HUES64 (cell line): ENCODE measurements around the gene OPTC.

Experiments used
- H3K27ac ChIP-seq: 2 replicates; pipeline ENCODE4 v1.7.0; 2013; ENCODE audit warnings: low read depth, low read length, inconsistent platforms
- H3K27me3 ChIP-seq: 2 replicates; pipeline ENCODE4 v1.6.1; 2013; ENCODE audit warnings: mild to moderate bottlenecking, low read length; ENCODE audit not compliant: insufficient read depth
- H3K36me3 ChIP-seq: 2 replicates; pipeline ENCODE4 v1.6.1; 2013; ENCODE audit warnings: mild to moderate bottlenecking, low read length; ENCODE audit not compliant: insufficient read depth
- H3K4me1 ChIP-seq: 2 replicates; pipeline ENCODE4 v1.6.1; 2013; ENCODE audit warnings: mild to moderate bottlenecking, low read length, moderate library complexity; ENCODE audit not compliant: insufficient read depth
- H3K4me3 ChIP-seq: 2 replicates; pipeline ENCODE4 v1.5.1; 2013; ENCODE audit warnings: mild to moderate bottlenecking, low read length, moderate library complexity
- H3K9ac ChIP-seq: 2 replicates; pipeline ENCODE4 v1.6.1; 2013; ENCODE audit warnings: mild to moderate bottlenecking, low read depth, low read length
- H3K9me3 ChIP-seq: 2 replicates; pipeline ENCODE4 v1.6.1; 2013; ENCODE audit warnings: low read depth, low read length; ENCODE audit not compliant: insufficient read depth
- WGBS: fragments of 150-250, 120-280 bp; methylation state at CpG from one replicate; pipeline ENCODE4 v1.1.7; 2013; ENCODE audit warnings: missing lambda C conversion rate; 5-methylcytosine and 5-hydroxymethylcytosine counted together

OPTC gene

DNA sequence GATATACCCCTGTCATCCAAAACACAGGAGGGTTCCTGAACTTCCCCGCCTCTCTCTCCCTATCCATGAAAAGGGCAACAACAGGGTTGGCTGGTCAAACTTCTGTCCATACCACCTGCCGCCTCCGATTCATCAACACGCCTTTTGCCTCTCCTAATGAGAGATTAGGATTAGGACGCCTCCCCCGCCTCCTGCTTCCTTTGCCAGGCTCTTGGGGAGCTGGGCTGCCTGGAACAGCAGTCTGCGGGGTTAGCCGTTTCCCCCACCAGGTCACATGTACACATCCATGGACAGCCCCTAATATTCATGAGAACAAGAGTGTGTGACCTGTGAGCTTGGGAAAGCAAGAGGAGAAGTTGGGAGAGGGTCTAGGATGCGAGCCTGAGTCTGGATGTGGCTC is 2.3 kb upstream of the OPTC start:
- Histone ChIP-seq H3K9ac (no peak overlapping the region), H3K27me3 (no peaks in the 10 kb centered on the region), H3K36me3 (no peaks in the 10 kb centered on the region), H3K4me3 (no peak overlapping the region), H3K4me1 (peaks cover 16% of the 10 kb centered on the region), H3K9me3 (no peaks in the 10 kb centered on the region), H3K27ac (no peak overlapping the region)
- 29% methylated on average over 9 of the region's 9 CpGs for WGBS

DNA sequence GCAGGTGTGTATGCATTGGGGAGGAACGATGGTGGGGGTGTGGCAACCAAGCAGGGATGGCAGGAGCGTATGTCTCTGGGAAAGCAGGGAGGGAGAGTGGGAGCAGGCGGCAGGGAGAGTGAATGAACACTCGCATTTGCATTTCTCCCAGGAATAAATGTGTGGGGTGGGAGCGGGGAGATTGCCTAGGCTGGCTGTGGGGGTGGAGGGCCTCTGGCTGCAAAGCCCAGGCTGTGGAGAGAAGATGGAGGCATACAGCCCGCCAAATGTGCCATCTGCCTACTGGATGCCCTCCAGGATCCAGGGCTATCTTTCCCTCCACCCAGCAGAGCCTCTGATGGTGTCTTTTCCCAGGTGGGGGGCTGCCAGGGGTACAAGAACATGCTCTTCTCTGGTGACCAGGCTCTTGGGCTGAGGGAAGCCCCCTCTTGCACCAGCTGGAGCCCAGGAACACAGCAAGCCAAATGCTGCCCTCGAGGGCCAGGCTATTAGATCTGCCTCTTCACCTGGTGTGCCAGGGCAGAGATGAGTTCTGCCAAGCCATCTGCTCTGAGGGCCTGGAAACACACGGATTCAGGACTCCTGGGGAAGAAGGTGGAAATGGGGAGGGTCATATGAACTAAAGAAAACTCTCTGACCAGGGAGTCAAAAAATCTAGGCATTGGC is 1.7 kb upstream of the OPTC start:
- peaks cover 16% of the 10 kb centered on the region for H3K4me1 ChIP-seq
- H3K9me3 ChIP-seq = no peaks in the 10 kb centered on the region
- no peak overlapping the region for H3K4me3 ChIP-seq
- no peak overlapping the region for H3K27ac ChIP-seq
- WGBS = 49% methylated on average over 8 of the region's 8 CpGs
- no peaks in the 10 kb centered on the region for H3K27me3 ChIP-seq
- no peak overlapping the region for H3K9ac ChIP-seq
- no peaks in the 10 kb centered on the region for H3K36me3 ChIP-seq

DNA sequence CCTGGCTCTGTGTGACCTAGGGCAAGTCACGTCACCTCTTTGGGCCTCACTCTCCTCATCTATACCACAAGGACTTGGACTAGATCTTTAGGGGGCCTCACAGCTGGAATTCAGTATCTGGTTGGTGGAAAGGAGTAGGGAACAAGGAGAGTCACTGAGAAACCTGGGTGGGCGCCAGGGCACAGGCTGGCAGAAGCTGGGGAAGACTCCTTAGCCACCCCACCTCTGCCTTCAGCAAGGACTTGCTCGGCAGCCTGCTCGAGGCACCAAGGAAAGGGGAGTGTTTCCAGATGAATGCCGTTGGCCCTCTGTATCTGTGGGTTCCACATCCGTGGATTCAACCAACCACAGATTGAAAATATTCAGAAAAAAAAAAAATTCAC is 1.2 kb upstream of the OPTC start:
- H3K4me3 ChIP-seq = no peak overlapping the region
- no peak overlapping the region for H3K27ac ChIP-seq
- H3K27me3 ChIP-seq = no peaks in the 10 kb centered on the region
- H3K4me1 ChIP-seq = peaks cover 16% of the 10 kb centered on the region
- WGBS = 96% methylated on average over 5 of the region's 6 CpGs
- no peaks in the 10 kb centered on the region for H3K36me3 ChIP-seq
- H3K9ac ChIP-seq = no peak overlapping the region
- no peaks in the 10 kb centered on the region for H3K9me3 ChIP-seq

GRCh38 chr1:203495845-203496244 is 1.9 kb downstream of the OPTC start:
- Histone ChIP-seq H3K9ac (no peak overlapping the region), H3K27ac (no peak overlapping the region), H3K36me3 (no peaks in the 10 kb centered on the region), H3K27me3 (no peaks in the 10 kb centered on the region), H3K4me1 (peaks cover 16% of the 10 kb centered on the region), H3K9me3 (no peaks in the 10 kb centered on the region), H3K4me3 (no peak overlapping the region)
- WGBS = 85% methylated on average over 7 of the region's 7 CpGs

DNA sequence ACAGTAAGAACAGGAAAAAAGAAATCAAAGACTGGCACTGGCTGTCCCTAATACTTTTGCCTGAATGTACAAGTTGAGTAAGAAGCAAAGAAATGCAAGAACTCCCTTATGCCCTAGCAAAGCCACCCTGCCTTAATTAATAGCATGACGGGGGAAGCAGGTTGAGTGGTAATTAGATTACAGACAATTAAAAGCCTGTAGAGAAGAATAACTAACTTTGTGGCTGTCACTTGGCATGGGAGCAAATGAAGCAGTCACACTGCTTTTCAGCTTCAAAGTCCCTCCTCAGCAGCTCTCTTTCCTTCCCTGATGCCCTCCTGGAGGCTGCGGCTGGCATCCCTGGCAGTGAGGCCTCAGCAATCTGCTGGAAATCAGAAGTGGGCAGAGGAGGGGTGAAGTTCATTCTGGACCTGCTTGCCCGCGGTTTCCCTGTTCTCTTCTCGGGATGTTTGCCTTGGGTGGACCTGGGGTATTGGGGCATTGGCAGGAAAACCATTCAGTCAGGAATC is 3.4 kb downstream of the OPTC start:
- Histone ChIP-seq H3K4me1 (peaks cover 8% of the 10 kb centered on the region; the same call in 1 of the 2 replicates), H3K4me3 (no peak overlapping the region), H3K27me3 (no peaks in the 10 kb centered on the region), H3K36me3 (no peaks in the 10 kb centered on the region), H3K9me3 (no peaks in the 10 kb centered on the region), H3K27ac (no peak overlapping the region), H3K9ac (no peak overlapping the region)
- 93% methylated on average over 5 of the region's 5 CpGs for WGBS

GRCh38 chr1:203499643-203500278 is 5.8 kb downstream of the OPTC start:
- no peaks in the 10 kb centered on the region for H3K36me3 ChIP-seq
- no peak overlapping the region for H3K9ac ChIP-seq
- H3K27ac ChIP-seq = no peak overlapping the region
- no peaks in the 10 kb centered on the region for H3K27me3 ChIP-seq
- WGBS = 97% methylated on average over 6 of the region's 7 CpGs
- H3K4me3 ChIP-seq = no peak overlapping the region
- H3K9me3 ChIP-seq = no peaks in the 10 kb centered on the region
- H3K4me1 ChIP-seq = no peaks in the 10 kb centered on the region

DNA sequence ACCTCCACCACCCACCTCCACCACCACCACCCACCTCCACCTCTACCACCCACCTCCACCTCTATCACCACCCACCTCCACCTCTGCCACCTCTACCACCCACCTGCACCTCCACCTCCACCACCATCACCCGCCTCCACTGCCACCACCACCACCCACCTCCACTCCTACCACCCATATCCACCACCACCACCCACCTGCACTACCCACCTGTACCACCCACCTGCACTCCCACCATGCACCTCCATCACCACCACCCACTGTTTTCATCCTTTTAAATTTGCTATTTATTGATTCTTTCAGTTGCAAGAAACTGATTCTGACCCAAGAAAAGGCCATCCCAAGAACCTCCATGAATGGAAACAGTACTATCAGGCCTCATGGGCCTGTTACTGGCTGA is 6.3 kb downstream of the OPTC start:
- H3K36me3 ChIP-seq = no peaks in the 10 kb centered on the region
- 91% methylated on average over 1 of the region's 1 CpG for WGBS

DNA sequence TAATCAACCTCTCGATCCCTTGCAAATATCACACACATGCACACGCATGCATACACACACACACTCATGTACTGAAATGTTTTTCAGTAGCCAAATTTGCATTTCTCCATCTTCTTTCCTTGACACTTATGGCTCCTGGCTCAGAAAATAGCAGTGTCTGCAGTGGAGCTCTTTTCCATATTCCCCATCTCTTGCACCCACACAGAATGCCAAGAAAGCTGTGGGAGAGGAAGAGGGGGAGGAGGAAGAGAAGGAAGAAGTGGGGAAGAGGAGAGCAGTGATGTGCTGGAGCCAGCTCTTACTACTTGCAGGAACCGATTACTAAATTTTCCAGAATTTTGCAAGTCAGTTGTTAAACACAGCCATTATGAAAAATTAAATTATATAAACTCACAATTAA is 9.9 kb downstream of the OPTC start:
- Histone ChIP-seq H3K9me3 (no peaks in the 10 kb centered on the region), H3K36me3 (no peaks in the 10 kb centered on the region), H3K27me3 (no peaks in the 10 kb centered on the region), H3K27ac (no peak overlapping the region), H3K4me1 (peaks cover 18% of the 10 kb centered on the region), H3K9ac (no peak overlapping the region), H3K4me3 (no peak overlapping the region)
- WGBS = 88% methylated on average over 2 of the region's 3 CpGs

More for the DNA sequence above, 6.3 kb downstream of the OPTC start:
- no peaks in the 10 kb centered on the region for H3K9me3 ChIP-seq
- H3K27ac ChIP-seq = no peak overlapping the region
- no peak overlapping the region for H3K4me3 ChIP-seq
- H3K9ac ChIP-seq = no peak overlapping the region
- no peaks in the 10 kb centered on the region for H3K4me1 ChIP-seq
- H3K27me3 ChIP-seq = no peaks in the 10 kb centered on the region

DNA sequence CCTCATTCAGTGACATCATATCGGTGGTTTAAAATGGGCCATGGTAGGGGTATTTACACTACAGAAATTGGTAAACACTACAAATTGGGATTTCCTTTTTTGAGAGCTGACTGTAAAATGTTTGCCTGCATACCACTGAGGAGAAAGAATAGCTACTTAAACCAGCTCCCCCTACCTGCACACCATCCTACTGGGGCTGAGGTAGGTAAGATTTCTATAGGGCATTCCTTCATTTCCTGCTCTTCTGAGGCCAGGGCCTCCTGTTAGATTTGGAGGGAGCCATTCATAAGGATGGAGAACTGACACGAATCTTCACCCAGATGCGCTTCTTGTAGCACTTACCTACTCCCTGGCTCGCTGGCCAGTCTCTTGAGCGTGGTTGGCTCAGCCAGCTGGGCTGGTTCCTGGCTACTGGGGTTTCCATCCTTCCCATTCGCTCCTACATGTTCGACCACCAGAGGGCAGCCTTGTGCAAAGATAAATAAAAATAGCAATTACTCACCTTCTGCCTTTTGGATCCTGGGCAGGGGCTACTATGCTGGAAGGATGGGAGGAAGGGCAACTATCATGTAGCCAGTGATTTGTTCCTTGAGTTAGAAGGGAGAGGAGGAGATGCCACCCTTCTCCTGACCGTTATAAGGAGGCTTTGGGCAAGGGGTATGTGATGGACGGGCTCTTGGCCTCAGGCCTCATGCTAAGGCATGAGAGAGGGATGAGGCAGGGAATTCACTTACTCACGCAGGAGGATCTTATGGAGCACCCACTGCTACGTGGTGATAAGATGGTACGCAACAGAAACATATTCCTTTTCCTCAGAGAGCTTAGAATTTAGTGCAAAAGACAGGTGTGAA is 10.7 kb downstream of the OPTC start:
- H3K4me1 ChIP-seq = peaks cover 21% of the 10 kb centered on the region
- H3K36me3 ChIP-seq = no peaks in the 10 kb centered on the region
- H3K9ac ChIP-seq = no peak overlapping the region
- 41% methylated on average over 12 of the region's 12 CpGs for whole genome bisulfite sequencing
- no peak overlapping the region for H3K27ac ChIP-seq
- no peaks in the 10 kb centered on the region for H3K27me3 ChIP-seq
- no peak overlapping the region for H3K4me3 ChIP-seq
- H3K9me3 ChIP-seq = no peaks in the 10 kb centered on the region

DNA sequence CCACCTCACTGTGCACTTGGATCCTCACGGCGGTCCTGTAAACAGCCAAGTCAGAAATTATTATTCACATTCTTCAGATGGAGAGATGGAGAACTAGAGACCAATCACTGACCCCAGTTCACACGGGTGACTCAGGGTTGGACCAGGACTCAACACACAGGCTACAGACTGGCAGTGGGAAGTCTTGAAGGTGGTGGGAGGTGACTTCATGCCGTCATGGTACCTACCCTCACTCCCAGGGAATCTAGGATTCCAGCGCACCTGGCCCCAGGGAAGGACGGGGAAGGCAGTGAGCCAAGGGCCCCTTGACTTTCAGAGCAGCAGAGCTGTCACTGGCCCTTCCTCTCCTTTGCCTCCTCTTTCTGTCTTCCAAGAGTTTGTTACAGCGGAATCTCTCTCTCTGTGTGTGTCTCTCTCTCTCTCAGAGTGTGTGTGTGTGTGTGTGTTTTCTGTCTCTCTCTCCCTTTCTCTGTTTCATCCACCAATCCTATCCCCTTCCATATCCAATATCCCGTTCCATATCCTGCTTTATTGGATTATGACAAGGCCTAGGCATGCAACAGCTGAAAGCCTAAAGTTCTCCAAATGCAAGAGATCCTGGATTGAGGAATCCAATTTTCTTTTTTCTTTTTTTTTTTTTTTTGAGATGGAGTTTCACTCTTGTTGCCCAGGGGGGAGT is 11.7 kb downstream of the OPTC start:
- Histone ChIP-seq H3K9me3 (no peaks in the 10 kb centered on the region), H3K27me3 (no peaks in the 10 kb centered on the region), H3K9ac (no peak overlapping the region), H3K4me1 (peaks cover 21% of the 10 kb centered on the region), H3K27ac (no peak overlapping the region), H3K4me3 (no peak overlapping the region), H3K36me3 (no peaks in the 10 kb centered on the region)
- WGBS = 85% methylated on average over 7 of the region's 8 CpGs
